Activated CD8-positive, alpha-beta T cell treated with anti-CD3 and anti-CD28 coated beads for 36 hours (primary cell): Measurements from ENCODE around the gene ZNF526. TPM values are rescaled to one million over a fixed set of nuclear protein-coding genes. Genes with fewer than 3 reads are reported as not detected.

Experiments
- ATAC-seq: fragments of 200-7000 bp; cut with Tn5 transposase; one replicate; pipeline ENCODE4 v1.10.0; 2021; ENCODE audit warnings: mild to moderate bottlenecking, moderate library complexity
- CTCF ChIA-PET: fragments of 350-600 bp; sonication (Branson Sonifier 250); formaldehyde crosslinking; loops from one replicate; lab custom pipeline; 2021; ENCODE audit warnings: antibody characterized with exemption; lab: Charles Lee
- POLR2A ChIA-PET: fragments of 350-600 bp; sonication (Branson Sonifier 250); formaldehyde crosslinking; loops from one replicate; lab custom pipeline; 2021; ENCODE audit warnings: antibody characterized with exemption; lab: Charles Lee
- DNase-seq: peaks from one replicate; pipeline ENCODE4 v3.0.0-alpha.2; 2020
- H3K27ac Mint-ChIP-seq: one replicate; pipeline ENCODE4 v1.8.0; 2021; ENCODE audit warnings: mild to moderate bottlenecking, mixed read lengths
- H3K27me3 Mint-ChIP-seq: one replicate; pipeline ENCODE4 v1.8.0; 2021; ENCODE audit warnings: mixed read lengths
- H3K36me3 Mint-ChIP-seq: one replicate; pipeline ENCODE4 v1.8.0; 2021; ENCODE audit warnings: low read depth, mixed read lengths
- H3K4me1 Mint-ChIP-seq: one replicate; pipeline ENCODE4 v1.8.0; 2021; ENCODE audit warnings: low read depth, mixed read lengths
- H3K4me3 Mint-ChIP-seq: one replicate; pipeline ENCODE4 v1.8.0; 2021; ENCODE audit warnings: mild to moderate bottlenecking, moderate library complexity, mixed read lengths
- H3K9me3 Mint-ChIP-seq: one replicate; pipeline ENCODE4 v1.8.0; 2021; ENCODE audit warnings: mixed read lengths
- CTCF ChIP-seq: fragments of 200-600 bp; IDR thresholded peaks from one replicate; pipeline ENCODE4 v1.8.0; 2022; ENCODE audit warnings: antibody characterized with exemption, mild to moderate bottlenecking
- intact Hi-C: fragments of 100-400 bp; cut with micrococcal nuclease; formaldehyde crosslinking; loops from one replicate; pipeline ENCODE4 v1.10.0; 2022
- total RNA-seq, 2 experiments: library from RNA; stranded (reverse); gene quantifications; one replicate each; pipeline ENCODE4 v1.2.3, GENCODE V29; 2021

The ZNF526 gene
- total RNA-seq, 2 experiments from 2014 or later, result 12.0 to 12.3 TPM

GRCh38 chr19:42207767-42208271 is 12.3 kb upstream of the ZNF526 start:
- H3K27me3 Mint-ChIP-seq, result no peaks in the 10 kb centered on the region
- peaks cover 48% of the 10 kb centered on the region for H3K4me1 Mint-ChIP-seq
- H3K36me3 Mint-ChIP-seq, result peaks cover 39% of the 10 kb centered on the region
- ATAC-seq (peak; percentile 39), DNase-seq (no peak)
- H3K4me3 Mint-ChIP-seq, result no peak overlapping the region
- ChIA-PET POLR2A (interaction anchor here (1.0 kb wide), 1 partner anchor 9 kb away, joined by 4 read pairs; no protein-coding TSS in a partner anchor), CTCF (interaction anchor here (0.6 kb wide), 1 partner anchor 17 kb away, joined by 3 read pairs; no protein-coding TSS in a partner anchor)
- no peak for TF ChIP-seq CTCF
- H3K27ac Mint-ChIP-seq, result peak overlapping the region; percentile 71
- intact Hi-C loops, result no loop called here
- H3K9me3 Mint-ChIP-seq, result no peaks in the 10 kb centered on the region

GRCh38 chr19:42208612-42209011 is 11.5 kb upstream of the ZNF526 start:
- Mint-ChIP-seq H3K9me3 (no peaks in the 10 kb centered on the region), H3K4me3 (no peak overlapping the region), H3K4me1 (peaks cover 48% of the 10 kb centered on the region), H3K27me3 (no peaks in the 10 kb centered on the region), H3K36me3 (peaks cover 40% of the 10 kb centered on the region), H3K27ac (no peak overlapping the region)
- ChIA-PET CTCF (interaction anchor here (0.6 kb wide), 1 partner anchor 18 kb away, joined by 3 read pairs; no protein-coding TSS in a partner anchor), POLR2A (no interaction called here)
- ATAC-seq (no peak), DNase-seq (no peak)
- intact Hi-C loops, result no loop called here
- no peak for TF ChIP-seq CTCF

- DNase-seq (no peak), ATAC-seq (no peak)
- H3K36me3 Mint-ChIP-seq, result peaks cover 44% of the 10 kb centered on the region
- peak overlapping the region; percentile 72 for H3K27ac Mint-ChIP-seq
- H3K4me1 Mint-ChIP-seq, result peaks cover 52% of the 10 kb centered on the region
- no peak for TF ChIP-seq CTCF
- H3K27me3 Mint-ChIP-seq, result no peaks in the 10 kb centered on the region
- intact Hi-C loops, result no loop called here
- no peak overlapping the region for H3K4me3 Mint-ChIP-seq
- CTCF ChIA-PET, result no interaction called here
- no peaks in the 10 kb centered on the region for H3K9me3 Mint-ChIP-seq
- POLR2A ChIA-PET, result interaction anchor here (1.0 kb wide), 1 partner anchor 109 kb away, joined by 3 read pairs; no protein-coding TSS in a partner anchor
Measured at GRCh38 chr19:42212886-42213285, 7.2 kb upstream of the ZNF526 start.

GRCh38 chr19:42214810-42215485 is 5.2 kb upstream of the ZNF526 start:
- Mint-ChIP-seq H3K27me3 (no peaks in the 10 kb centered on the region), H3K9me3 (no peaks in the 10 kb centered on the region), H3K4me3 (peak overlapping the region; percentile 99), H3K27ac (peak overlapping the region; percentile 18), H3K36me3 (peaks cover 30% of the 10 kb centered on the region), H3K4me1 (peaks cover 55% of the 10 kb centered on the region)
- CTCF ChIA-PET, result interaction anchor here (1.2 to 3.2 kb wide), 6 partner anchors 14 to 106 kb away, joined by 4 to 14 read pairs (median 8); partner anchors contain the start of gene POU2F2
- DNase-seq (no peak), ATAC-seq (no peak)
- POLR2A ChIA-PET, result interaction anchor here (1.0 to 17.2 kb wide), 2 partner anchors 25 to 67 kb away, joined by 4 to 195 read pairs; partner anchors contain the start of gene GSK3A
- TF ChIP-seq CTCF, result no peak
- intact Hi-C loops, result no loop called here
